ENCODE data around the gene PARD6A. TPM values are rescaled to one million over a fixed set of nuclear protein-coding genes. Genes with fewer than 3 reads are reported as not detected.

The PARD6A gene
- total and polyA plus RNA-seq, 2 experiments from 2014 or later: 0.58 to 0.97 TPM

- Histone ChIP-seq H3K36me3 (ENCODE audit: low read depth) (peaks cover 17% of the 10 kb centered on the region), H3K4me1 (ENCODE audit: insufficient read depth) (no peaks in the 10 kb centered on the region), H3F3A (ENCODE audit: insufficient read depth) (peaks cover 6% of the 10 kb centered on the region; the same call in 1 of the 2 replicates), H3K9me2 (ENCODE audit: insufficient read depth) (no peaks in the 10 kb centered on the region), H4K20me1 (ENCODE audit: insufficient read depth) (no peaks in the 10 kb centered on the region), H3K79me2 (ENCODE audit: insufficient read depth) (no peaks in the 10 kb centered on the region), H2AFZ (no peak overlapping the region), H3K9me3 (ENCODE audit: low read depth) (no peaks in the 10 kb centered on the region), H3K27ac (no peak overlapping the region), H3K4me2 (ENCODE audit: unreplicated experiment) (no peak overlapping the region), H3K27me3 (replicated peaks; ENCODE audit: insufficient read depth) (no peaks in the 10 kb centered on the region), H3K9ac (no peak overlapping the region), H3K4me3 (no peak overlapping the region)
- no peak for DNase-seq
- in situ Hi-C loops (cut with MboI): no loop called here
- 89 to 90% methylated on average over 8 of the region's 8 CpGs for WGBS, 2 experiments (ENCODE audit: low coverage in 1 of 2, low lambda C conversion rate in 2 of 2, missing lambda C conversion rate in 2 of 2)
- TF ChIP-seq EZH2phosphoT487 (IDR thresholded peaks at IDR 0.05; ENCODE audit: insufficient read depth, low read depth) (no peak), EZH2 (IDR thresholded peaks at IDR 0.05; ENCODE audit: insufficient read depth, poor library complexity, severe bottlenecking) (no peak)
Measured at GRCh38 chr16:67636713-67637112, 24.0 kb upstream of the PARD6A start.

DNA sequence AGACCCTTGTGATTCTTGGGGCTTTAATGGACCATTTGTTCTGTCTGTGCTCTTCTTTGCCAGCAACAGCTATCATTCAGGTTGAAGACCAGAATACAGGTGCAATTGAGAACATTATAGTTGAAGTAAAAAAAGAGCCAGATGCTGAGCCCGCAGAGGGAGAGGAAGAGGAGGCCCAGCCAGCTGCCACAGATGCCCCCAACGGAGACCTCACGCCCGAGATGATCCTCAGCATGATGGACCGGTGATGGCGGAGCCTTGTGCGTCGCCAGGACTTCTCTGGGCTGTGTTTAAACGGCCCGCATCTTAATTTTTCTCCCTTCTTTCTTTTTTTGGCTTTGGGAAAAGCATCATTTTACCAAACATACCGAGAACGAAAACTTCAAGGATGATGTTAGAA lies 23.1 kb upstream of the PARD6A start:
- DNase-seq: no peak
- Histone ChIP-seq H3K36me3 (ENCODE audit: low read depth) (peaks cover 17% of the 10 kb centered on the region), H3K4me2 (ENCODE audit: unreplicated experiment) (no peak overlapping the region), H3K4me3 (no peak overlapping the region), H3K9me2 (ENCODE audit: insufficient read depth) (no peaks in the 10 kb centered on the region), H3K79me2 (ENCODE audit: insufficient read depth) (no peaks in the 10 kb centered on the region), H3K27me3 (replicated peaks; ENCODE audit: insufficient read depth) (no peaks in the 10 kb centered on the region), H3K4me1 (ENCODE audit: insufficient read depth) (0 out of 2 replicates have a peak, but pooled peaks cover 6% of the 10 kb centered on the region), H2AFZ (no peak overlapping the region), H3K9me3 (ENCODE audit: low read depth) (no peaks in the 10 kb centered on the region), H3K9ac (no peak overlapping the region), H3F3A (ENCODE audit: insufficient read depth) (peaks cover 8% of the 10 kb centered on the region; the same call in 1 of the 2 replicates), H3K27ac (no peak overlapping the region), H4K20me1 (ENCODE audit: insufficient read depth) (no peaks in the 10 kb centered on the region)
- TF ChIP-seq EZH2 (IDR thresholded peaks at IDR 0.05; ENCODE audit: insufficient read depth, poor library complexity, severe bottlenecking) (no peak), EZH2phosphoT487 (IDR thresholded peaks at IDR 0.05; ENCODE audit: insufficient read depth, low read depth) (no peak)
- whole genome bisulfite sequencing, 2 experiments (ENCODE audit: low coverage in 1 of 2, low lambda C conversion rate in 2 of 2, missing lambda C conversion rate in 2 of 2): 94% methylated on average over 12 of the region's 12 CpGs
- in situ Hi-C loops (cut with MboI): no loop called here

DNA sequence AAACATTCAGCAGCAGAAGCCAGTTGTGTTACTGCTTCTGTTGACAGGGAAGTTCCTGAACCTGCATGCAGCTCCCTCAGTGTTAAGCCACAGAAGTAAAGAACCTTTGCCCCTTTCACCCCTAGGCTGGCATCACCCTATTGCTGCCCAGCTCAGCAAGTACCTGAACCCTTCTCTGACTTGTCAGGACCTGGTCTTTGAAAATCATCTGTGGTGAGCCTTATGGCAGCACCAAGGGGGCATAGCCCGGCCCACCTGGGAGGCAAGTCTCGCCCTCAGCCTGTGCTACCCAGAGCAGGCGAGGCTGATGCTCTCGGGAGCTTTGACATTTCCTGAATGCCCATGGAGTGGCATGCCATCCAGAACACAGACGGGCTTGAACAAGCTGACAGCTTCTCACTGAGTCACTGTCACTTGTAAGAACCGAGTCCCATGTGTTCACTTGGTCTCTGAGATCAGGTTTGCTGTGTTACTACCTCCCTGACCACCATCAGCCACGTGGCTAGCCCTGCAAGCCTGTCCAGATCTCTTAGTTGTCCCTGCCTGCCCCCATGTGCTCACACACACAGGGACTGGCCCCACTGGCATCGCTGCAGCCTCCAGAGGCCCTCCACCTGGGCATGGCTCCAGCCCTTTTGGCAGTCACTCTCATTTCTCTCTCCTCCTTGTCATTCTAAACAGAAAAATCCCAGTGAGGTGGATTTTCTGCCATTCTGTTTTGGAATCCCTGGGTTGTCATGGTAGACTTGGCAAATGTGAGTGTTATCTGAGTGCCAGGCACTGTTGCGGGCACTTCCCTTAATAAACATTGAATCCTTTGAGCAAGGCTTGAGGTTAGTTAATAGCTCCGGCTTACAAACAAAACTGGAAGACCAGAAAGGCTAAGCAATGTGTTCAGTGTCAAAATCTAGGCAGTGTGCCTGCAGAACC lies 18.7 kb upstream of the PARD6A start:
- H2AFZ ChIP-seq: no peak overlapping the region
- in situ Hi-C loops (cut with MboI): no loop called here
- H3K9me2 ChIP-seq (ENCODE audit: insufficient read depth): no peaks in the 10 kb centered on the region

GRCh38 chr16:67644038-67644437 lies 16.7 kb upstream of the PARD6A start:
- no peak for DNase-seq
- Histone ChIP-seq H3K79me2 (ENCODE audit: insufficient read depth) (no peaks in the 10 kb centered on the region), H3F3A (ENCODE audit: insufficient read depth) (peaks cover 8% of the 10 kb centered on the region; the same call in 1 of the 2 replicates), H4K20me1 (ENCODE audit: insufficient read depth) (no peaks in the 10 kb centered on the region), H2AFZ (no peak overlapping the region), H3K27me3 (replicated peaks; ENCODE audit: insufficient read depth) (peaks cover 20% of the 10 kb centered on the region), H3K4me2 (ENCODE audit: unreplicated experiment) (no peak overlapping the region), H3K36me3 (ENCODE audit: low read depth) (no peaks in the 10 kb centered on the region; the same call in 1 of the 2 replicates), H3K9ac (no peak overlapping the region), H3K9me2 (ENCODE audit: insufficient read depth) (no peaks in the 10 kb centered on the region), H3K9me3 (ENCODE audit: low read depth) (no peaks in the 10 kb centered on the region), H3K4me3 (no peak overlapping the region), H3K4me1 (ENCODE audit: insufficient read depth) (0 out of 2 replicates have a peak, but pooled peaks cover 6% of the 10 kb centered on the region), H3K27ac (no peak overlapping the region)
- TF ChIP-seq EZH2 (IDR thresholded peaks at IDR 0.05; ENCODE audit: insufficient read depth, poor library complexity, severe bottlenecking) (no peak), EZH2phosphoT487 (IDR thresholded peaks at IDR 0.05; ENCODE audit: insufficient read depth, low read depth) (no peak)
- 88 to 90% methylated on average over 9 of the region's 9 CpGs for WGBS, 2 experiments (ENCODE audit: low coverage in 1 of 2, low lambda C conversion rate in 2 of 2, missing lambda C conversion rate in 2 of 2)
- in situ Hi-C loops (cut with MboI): no loop called here

More for the DNA sequence above, 18.7 kb upstream of the PARD6A start:
- Histone ChIP-seq H3K4me1 (ENCODE audit: insufficient read depth) (0 out of 2 replicates have a peak, but pooled peaks cover 6% of the 10 kb centered on the region), H3K4me2 (ENCODE audit: unreplicated experiment) (no peak overlapping the region), H3K27ac (no peak overlapping the region), H3K36me3 (ENCODE audit: low read depth) (peaks cover 14% of the 10 kb centered on the region), H4K20me1 (ENCODE audit: insufficient read depth) (no peaks in the 10 kb centered on the region), H3K27me3 (replicated peaks; ENCODE audit: insufficient read depth) (peaks cover 4% of the 10 kb centered on the region; the same call in 1 of the 2 replicates), H3K4me3 (no peak overlapping the region), H3K9me3 (ENCODE audit: low read depth) (no peaks in the 10 kb centered on the region), H3K79me2 (ENCODE audit: insufficient read depth) (no peaks in the 10 kb centered on the region), H3K9ac (peak overlapping the region; percentile 6; the same call in 1 of the 2 replicates), H3F3A (ENCODE audit: insufficient read depth) (peaks cover 8% of the 10 kb centered on the region; the same call in 1 of the 2 replicates)
- WGBS, 2 experiments (ENCODE audit: low coverage in 1 of 2, low lambda C conversion rate in 2 of 2, missing lambda C conversion rate in 2 of 2): 23% methylated on average over 10 of the region's 10 CpGs
- DNase-seq: peak; percentile 67
- no peak for TF ChIP-seq EZH2phosphoT487 (IDR thresholded peaks at IDR 0.05; ENCODE audit: insufficient read depth, low read depth)
- no peak for TF ChIP-seq EZH2 (IDR thresholded peaks at IDR 0.05; ENCODE audit: insufficient read depth, poor library complexity, severe bottlenecking)

All from GM23248 (cell line).